Measurements from ENCODE around the gene COL23A1. TPM values are rescaled to one million over a fixed set of nuclear protein-coding genes. Genes with fewer than 3 reads are reported as not detected.

COL23A1 gene
- total RNA-seq, 1 donor from 2014 or later, result 75.2 TPM

DNA sequence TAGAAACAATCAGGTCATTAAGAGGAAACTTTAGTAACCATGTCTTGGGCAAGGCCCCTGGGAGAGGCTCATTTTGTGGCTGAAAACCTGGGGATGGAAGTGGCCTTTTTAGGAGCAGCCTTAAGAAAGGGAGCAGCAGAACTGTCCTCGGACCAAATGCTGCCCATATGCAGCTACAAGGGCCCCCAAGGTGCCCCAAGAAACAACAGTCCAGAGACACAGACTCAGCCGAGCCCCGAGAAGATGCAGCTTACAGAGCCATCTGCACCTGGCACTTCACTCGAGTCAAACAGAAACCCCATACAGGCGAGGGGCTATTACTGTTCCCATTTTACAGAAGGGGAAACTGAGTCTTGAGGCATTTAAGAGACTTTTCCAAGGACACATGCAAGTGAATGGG is 58.0 kb downstream of the COL23A1 start:
- Mint-ChIP-seq H3K36me3 (ENCODE audit: low read depth, unreplicated experiment) (no peaks in the 10 kb centered on the region), H3K27ac (ENCODE audit: unreplicated experiment) (no peak overlapping the region), H3K9me3 (ENCODE audit: unreplicated experiment) (no peaks in the 10 kb centered on the region), H3K4me3 (ENCODE audit: unreplicated experiment) (no peak overlapping the region), H3K27me3 (ENCODE audit: unreplicated experiment) (peaks cover 8% of the 10 kb centered on the region), H3K4me1 (ENCODE audit: unreplicated experiment) (peaks cover 7% of the 10 kb centered on the region)
- TF ChIP-seq, protein P1, sequence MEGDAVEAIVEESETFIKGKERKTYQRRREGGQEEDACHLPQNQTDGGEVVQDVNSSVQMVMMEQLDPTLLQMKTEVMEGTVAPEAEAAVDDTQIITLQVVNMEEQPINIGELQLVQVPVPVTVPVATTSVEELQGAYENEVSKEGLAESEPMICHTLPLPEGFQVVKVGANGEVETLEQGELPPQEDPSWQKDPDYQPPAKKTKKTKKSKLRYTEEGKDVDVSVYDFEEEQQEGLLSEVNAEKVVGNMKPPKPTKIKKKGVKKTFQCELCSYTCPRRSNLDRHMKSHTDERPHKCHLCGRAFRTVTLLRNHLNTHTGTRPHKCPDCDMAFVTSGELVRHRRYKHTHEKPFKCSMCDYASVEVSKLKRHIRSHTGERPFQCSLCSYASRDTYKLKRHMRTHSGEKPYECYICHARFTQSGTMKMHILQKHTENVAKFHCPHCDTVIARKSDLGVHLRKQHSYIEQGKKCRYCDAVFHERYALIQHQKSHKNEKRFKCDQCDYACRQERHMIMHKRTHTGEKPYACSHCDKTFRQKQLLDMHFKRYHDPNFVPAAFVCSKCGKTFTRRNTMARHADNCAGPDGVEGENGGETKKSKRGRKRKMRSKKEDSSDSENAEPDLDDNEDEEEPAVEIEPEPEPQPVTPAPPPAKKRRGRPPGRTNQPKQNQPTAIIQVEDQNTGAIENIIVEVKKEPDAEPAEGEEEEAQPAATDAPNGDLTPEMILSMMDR (IDR thresholded peaks at IDR 0.05; ENCODE audit: unreplicated experiment), result no peak
- DNase-seq (ENCODE audit: low spot score), result no peak

DNA sequence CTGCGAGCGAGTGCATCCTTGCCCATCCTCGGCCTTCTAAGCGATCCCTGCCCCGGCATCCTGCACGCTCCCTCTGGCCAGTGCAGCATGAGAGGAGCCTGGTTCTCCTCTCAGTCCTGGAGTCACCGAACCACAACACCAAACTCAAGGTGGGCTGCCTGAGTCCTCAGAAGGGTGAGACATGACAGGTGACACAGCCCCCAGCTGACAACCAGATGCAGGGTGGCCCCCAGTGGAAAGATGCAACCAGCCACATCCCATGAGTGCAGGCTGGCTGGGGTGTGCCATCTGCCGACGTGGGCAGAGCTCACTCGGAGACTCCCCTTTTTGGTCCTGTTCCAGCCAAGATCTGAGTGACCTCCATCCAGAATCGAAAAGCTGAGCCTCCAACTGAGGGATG is 58.4 kb downstream of the COL23A1 start:
- Mint-ChIP-seq H3K4me1 (ENCODE audit: unreplicated experiment) (peaks cover 7% of the 10 kb centered on the region), H3K9me3 (ENCODE audit: unreplicated experiment) (no peaks in the 10 kb centered on the region)

DNA sequence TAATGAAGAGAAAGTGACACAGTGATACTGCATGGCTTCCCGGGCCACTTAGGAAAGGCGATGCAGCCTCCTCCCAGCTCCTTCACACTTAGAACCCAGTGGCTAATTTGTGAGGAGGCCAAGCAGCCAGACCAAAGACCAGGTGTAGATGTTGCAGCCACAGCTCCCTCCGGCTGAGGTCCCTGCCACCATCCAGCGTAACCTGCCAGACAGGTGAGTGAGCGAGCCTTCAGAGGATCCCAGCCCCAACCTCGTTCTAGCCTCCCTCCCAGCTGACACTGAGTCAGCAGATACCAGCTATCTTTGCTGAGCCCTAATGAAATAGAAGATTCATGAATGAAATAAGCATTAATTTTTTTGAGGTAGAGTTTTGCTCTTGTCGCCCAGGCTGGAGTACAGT is 59.7 kb downstream of the COL23A1 start:
- H3K36me3 Mint-ChIP-seq (ENCODE audit: low read depth, unreplicated experiment), result no peaks in the 10 kb centered on the region
- H3K4me1 Mint-ChIP-seq (ENCODE audit: unreplicated experiment), result peaks cover 12% of the 10 kb centered on the region
- no peak overlapping the region for H3K4me3 Mint-ChIP-seq (ENCODE audit: unreplicated experiment)

More for the DNA sequence above, 58.4 kb downstream of the COL23A1 start:
- TF ChIP-seq, protein P1 (IDR thresholded peaks at IDR 0.05; ENCODE audit: unreplicated experiment), result no peak
- Mint-ChIP-seq H3K27me3 (ENCODE audit: unreplicated experiment) (peaks cover 8% of the 10 kb centered on the region), H3K4me3 (ENCODE audit: unreplicated experiment) (no peak overlapping the region), H3K36me3 (ENCODE audit: low read depth, unreplicated experiment) (no peaks in the 10 kb centered on the region), H3K27ac (ENCODE audit: unreplicated experiment) (no peak overlapping the region)
- no peak for DNase-seq (ENCODE audit: low spot score)

DNA sequence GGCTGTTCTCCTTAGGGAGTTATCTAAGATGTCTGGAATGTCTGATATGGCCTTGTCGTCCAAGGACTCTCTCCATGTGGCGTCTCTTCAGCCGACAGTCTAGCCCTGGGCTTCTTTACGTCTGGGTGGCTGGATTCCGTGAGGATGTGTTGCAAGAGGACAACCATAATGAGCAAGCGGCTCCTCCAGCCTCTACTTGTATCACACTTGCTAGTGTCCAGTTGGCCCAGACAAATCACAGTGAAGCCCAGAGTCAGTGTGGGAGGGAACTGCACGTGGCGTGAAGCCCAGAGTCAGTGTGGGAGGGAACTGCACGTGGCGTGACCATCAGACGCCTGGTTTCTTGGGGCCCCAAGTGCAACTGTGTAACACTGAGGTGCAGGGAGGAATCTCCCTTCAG is 61.1 kb downstream of the COL23A1 start:
- no peaks in the 10 kb centered on the region for H3K9me3 Mint-ChIP-seq (ENCODE audit: unreplicated experiment)
- H3K4me1 Mint-ChIP-seq (ENCODE audit: unreplicated experiment), result peaks cover 12% of the 10 kb centered on the region
- H3K36me3 Mint-ChIP-seq (ENCODE audit: low read depth, unreplicated experiment), result peaks cover 3% of the 10 kb centered on the region
- DNase-seq (ENCODE audit: low spot score), result no peak
- TF ChIP-seq, protein P1 (IDR thresholded peaks at IDR 0.05; ENCODE audit: unreplicated experiment), result no peak
- no peak overlapping the region for H3K4me3 Mint-ChIP-seq (ENCODE audit: unreplicated experiment)
- peaks cover 9% of the 10 kb centered on the region for H3K27me3 Mint-ChIP-seq (ENCODE audit: unreplicated experiment)
- no peak overlapping the region for H3K27ac Mint-ChIP-seq (ENCODE audit: unreplicated experiment)

More for the DNA sequence above, 59.7 kb downstream of the COL23A1 start:
- no peak for DNase-seq (ENCODE audit: low spot score)
- Mint-ChIP-seq H3K9me3 (ENCODE audit: unreplicated experiment) (no peaks in the 10 kb centered on the region), H3K27ac (ENCODE audit: unreplicated experiment) (no peak overlapping the region), H3K27me3 (ENCODE audit: unreplicated experiment) (peaks cover 8% of the 10 kb centered on the region)
- TF ChIP-seq, protein P1 (IDR thresholded peaks at IDR 0.05; ENCODE audit: unreplicated experiment), result no peak

DNA sequence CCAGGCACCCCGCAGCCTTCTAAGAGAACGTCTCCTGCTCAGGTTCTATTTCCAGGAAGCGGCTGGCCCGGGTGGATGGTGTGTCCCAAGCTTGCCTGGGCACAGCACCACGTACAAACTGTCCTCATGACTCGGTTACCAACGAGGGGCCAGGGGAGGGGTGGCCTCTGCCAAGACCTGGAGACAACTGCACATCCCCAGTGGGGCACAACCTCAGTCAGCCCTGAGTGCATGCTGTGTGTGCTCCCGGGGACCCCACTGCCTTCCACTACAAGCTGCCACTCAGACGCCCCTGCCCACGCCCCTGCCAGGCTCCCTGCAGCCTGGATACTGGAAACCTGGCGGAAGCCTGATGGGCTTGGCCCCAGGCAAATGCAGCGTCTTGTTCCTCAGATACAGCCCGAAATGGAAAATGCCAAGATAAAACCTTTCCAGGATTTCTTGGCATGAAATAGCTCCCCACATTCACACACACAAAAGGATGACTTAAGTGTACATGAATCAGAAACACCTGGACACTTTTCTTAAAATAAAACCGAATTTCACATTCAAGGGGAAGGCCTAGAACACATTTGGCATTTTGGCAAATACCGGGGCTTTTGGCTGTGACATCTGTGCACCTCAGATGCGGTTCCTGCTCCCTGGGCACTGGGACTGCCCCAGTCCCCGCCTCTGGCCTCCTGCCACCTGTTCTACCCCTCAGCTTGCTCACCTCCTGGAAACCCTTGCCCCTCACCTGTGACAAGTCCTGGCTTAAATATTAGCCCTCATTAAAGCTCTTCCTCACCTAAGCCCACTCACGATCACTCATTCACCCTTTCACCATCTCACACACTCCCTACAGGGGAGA is 62.5 kb downstream of the COL23A1 start:
- peaks cover 7% of the 10 kb centered on the region for H3K36me3 Mint-ChIP-seq (ENCODE audit: low read depth, unreplicated experiment)
- TF ChIP-seq, protein P1 (IDR thresholded peaks at IDR 0.05; ENCODE audit: unreplicated experiment), result no peak
- peaks cover 9% of the 10 kb centered on the region for H3K27me3 Mint-ChIP-seq (ENCODE audit: unreplicated experiment)
- DNase-seq (ENCODE audit: low spot score), result no peak
- H3K27ac Mint-ChIP-seq (ENCODE audit: unreplicated experiment), result no peak overlapping the region
- H3K4me1 Mint-ChIP-seq (ENCODE audit: unreplicated experiment), result peaks cover 10% of the 10 kb centered on the region
- H3K4me3 Mint-ChIP-seq (ENCODE audit: unreplicated experiment), result peak overlapping the region; percentile 15
- H3K9me3 Mint-ChIP-seq (ENCODE audit: unreplicated experiment), result no peaks in the 10 kb centered on the region
